Neural cell (in vitro differentiated cells): ENCODE measurements around the gene CYP20A1. TPM values are rescaled to one million over a fixed set of nuclear protein-coding genes. Genes with fewer than 3 reads are reported as not detected.

Experiments used
- H2AFZ ChIP-seq: fragments of 200-600, 300-800 bp; sonication (generic), shearing (Covaris generic); 2 replicates; pipeline ENCODE4 v1.6.0; 2014; ENCODE audit warnings: low read depth, mild to moderate bottlenecking, antibody characterized with exemption, low read length, moderate library complexity
- H3F3A ChIP-seq: fragments of 200-600 bp; shearing (Covaris generic); 2 replicates; pipeline ENCODE4 v1.6.1; 2016; ENCODE audit warnings: mild to moderate bottlenecking, moderate library complexity, mixed read lengths, antibody characterized with exemption, low read length; ENCODE audit not compliant: insufficient read depth, poor library complexity, severe bottlenecking
- H3K27ac ChIP-seq: fragments of 200-600, 300-800 bp; sonication (generic), shearing (Covaris generic); 2 replicates; pipeline ENCODE4 v1.5.1; 2014; ENCODE audit warnings: mild to moderate bottlenecking, low read length, moderate library complexity
- H3K27me3 ChIP-seq: fragments of 300-800, 200-600 bp; sonication (generic), shearing (Covaris generic); 2 replicates; pipeline ENCODE4 v1.6.0; 2014; ENCODE audit warnings: mild to moderate bottlenecking, low read depth, low read length, moderate library complexity; ENCODE audit not compliant: insufficient read depth
- H3K36me3 ChIP-seq: fragments of 300-800, 200-600 bp; sonication (generic), shearing (Covaris generic); 2 replicates; pipeline ENCODE4 v1.5.1; 2014; ENCODE audit warnings: mild to moderate bottlenecking, antibody characterized with exemption, low read length, moderate library complexity; ENCODE audit not compliant: insufficient read depth
- H3K4me2 ChIP-seq: fragments of 300-800, 200-600 bp; sonication (generic), shearing (Covaris generic); 2 replicates; pipeline ENCODE4 v1.6.0; 2014; ENCODE audit warnings: mild to moderate bottlenecking, low read length
- H3K4me3 ChIP-seq: fragments of 300-800, 200-600 bp; sonication (generic), shearing (Covaris generic); 2 replicates; pipeline ENCODE4 v1.5.1; 2014; ENCODE audit warnings: mild to moderate bottlenecking, low read length, moderate library complexity
- H3K79me2 ChIP-seq: fragments of 200-600 bp; shearing (Covaris generic); replicated peaks from 2 replicates; pipeline ENCODE4 v1.6.0; 2014; ENCODE audit warnings: mild to moderate bottlenecking, low read length, moderate library complexity; ENCODE audit not compliant: insufficient read depth
- H3K9ac ChIP-seq: fragments of 300-800, 200-600 bp; sonication (generic), shearing (Covaris generic); 2 replicates; pipeline ENCODE4 v1.6.1; 2016; ENCODE audit warnings: mild to moderate bottlenecking, low read length, mixed read lengths
- H3K9me2 ChIP-seq: fragments of 200-600 bp; shearing (Covaris generic); 2 replicates; pipeline ENCODE4 v1.6.1; 2016; ENCODE audit warnings: mild to moderate bottlenecking, low read length, mixed read lengths; ENCODE audit not compliant: insufficient read depth
- H3K9me3 ChIP-seq: fragments of 200-600, 300-800 bp; sonication (generic), shearing (Covaris generic); 2 replicates; pipeline ENCODE4 v1.6.1; 2016; ENCODE audit warnings: mild to moderate bottlenecking, mixed run types, low read length, moderate library complexity, mixed read lengths
- H4K20me1 ChIP-seq: fragments of 200-600 bp; shearing (Covaris generic); 2 replicates; pipeline ENCODE4 v1.6.1; 2016; ENCODE audit warnings: mild to moderate bottlenecking, mixed run types; ENCODE audit not compliant: insufficient read depth
- EP300 ChIP-seq: fragments of 450-650 bp; conservative IDR thresholded peaks from 2 replicates; pipeline ENCODE4 v1.6.1; 2014; ENCODE audit warnings: antibody characterized with exemption, mild to moderate bottlenecking, moderate library complexity; ENCODE audit not compliant: poor library complexity, severe bottlenecking
- EZH2 ChIP-seq: fragments of 200-600, 300-800 bp; shearing (Covaris generic), sonication (generic); IDR thresholded peaks from 2 replicates; pipeline ENCODE4 v1.6.1; 2014; ENCODE audit warnings: antibody characterized with exemption, low read length, borderline replicate concordance, mild to moderate bottlenecking; ENCODE audit not compliant: insufficient read depth, poor library complexity, severe bottlenecking
- MXI1 ChIP-seq: fragments of 450-650 bp; conservative IDR thresholded peaks from 2 replicates; pipeline ENCODE4 v1.6.1; 2014; ENCODE audit warnings: antibody characterized with exemption, mild to moderate bottlenecking; ENCODE audit not compliant: poor library complexity, severe bottlenecking
- POLR2AphosphoS5 ChIP-seq: IDR thresholded peaks from 2 replicates; pipeline ENCODE4 v1.6.1; 2012
- RAD21 ChIP-seq: fragments of 450-650 bp; conservative IDR thresholded peaks from 2 replicates; pipeline ENCODE4 v1.6.1; 2014; ENCODE audit warnings: antibody characterized with exemption, mild to moderate bottlenecking, moderate library complexity
- SMC3 ChIP-seq: fragments of 450-650 bp; conservative IDR thresholded peaks from 2 replicates; pipeline ENCODE4 v1.6.1; 2014; ENCODE audit warnings: antibody characterized with exemption, mild to moderate bottlenecking, moderate library complexity; ENCODE audit not compliant: poor library complexity
- TAF1 ChIP-seq: IDR thresholded peaks from 2 replicates; pipeline ENCODE4 v1.6.1; 2012; ENCODE audit warnings: low read depth
- polyA plus RNA-seq: library from polyadenylated mRNA; depleted of rRNA; stranded (reverse); fragments of >200 nt; gene quantifications from 2 replicates; pipeline ENCODE4 v1.2.3, GENCODE V29; 2014
- TF ChIP-seq, protein P1 (sequence below): IDR thresholded peaks from 2 replicates; pipeline ENCODE4 v1.6.1; 2012; ENCODE audit warnings: borderline replicate concordance
- TF ChIP-seq, protein P2 (sequence below): fragments of 450-650 bp; IDR thresholded peaks from 2 replicates; pipeline ENCODE4 v1.5.1; 2014; ENCODE audit warnings: antibody characterized with exemption, mild to moderate bottlenecking, moderate library complexity; ENCODE audit not compliant: poor library complexity, severe bottlenecking

CYP20A1 gene
- polyA plus RNA-seq, 1 donor from 2014 or later, result 12.9 TPM

DNA sequence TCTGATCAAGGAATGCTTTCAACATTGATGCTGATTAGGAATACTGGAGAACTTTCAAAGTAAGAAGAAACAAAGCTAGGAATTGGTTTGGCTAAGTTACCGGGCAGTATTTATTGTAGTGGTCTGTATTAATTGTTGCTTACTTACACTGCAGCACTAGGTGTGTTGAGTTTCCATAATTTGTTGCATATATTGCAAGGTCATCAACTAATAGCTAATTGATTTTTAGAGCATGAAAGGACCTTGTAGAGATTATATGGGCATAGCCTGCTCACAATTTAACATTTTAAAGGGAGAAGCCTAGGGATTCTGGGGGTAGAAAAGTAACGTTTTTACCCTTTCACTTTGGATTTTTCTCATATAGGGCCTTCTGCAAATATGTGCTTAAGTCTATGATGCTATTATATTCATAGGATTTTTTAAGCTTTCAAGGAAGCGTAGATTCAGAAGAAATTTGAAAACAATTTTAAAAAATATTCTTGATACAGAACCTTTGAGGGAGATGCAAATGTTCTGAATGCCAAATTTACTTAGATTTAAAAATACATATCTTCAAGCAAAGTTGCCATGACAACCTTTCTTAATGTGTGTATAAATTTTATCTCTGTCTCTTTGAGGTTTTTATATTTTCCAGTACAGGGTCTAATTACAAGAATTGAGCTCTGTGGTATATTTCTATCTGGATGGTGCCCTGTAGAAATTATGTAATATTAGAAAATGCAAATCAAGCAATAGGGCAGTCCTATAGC lies 72.0 kb downstream of the CYP20A1 start:
- Histone ChIP-seq H3K9me3 (no peaks in the 10 kb centered on the region), H3K9me2 (no peaks in the 10 kb centered on the region), H3K79me2 (no peaks in the 10 kb centered on the region), H3K4me3 (no peak overlapping the region), H2AFZ (no peak overlapping the region), H3K36me3 (no peaks in the 10 kb centered on the region), H3F3A (no peaks in the 10 kb centered on the region), H4K20me1 (no peaks in the 10 kb centered on the region), H3K27me3 (no peaks in the 10 kb centered on the region), H3K4me2 (no peak overlapping the region), H3K27ac (no peak overlapping the region), H3K9ac (no peak overlapping the region)
- no peak for TF ChIP-seq EZH2
- TF ChIP-seq TAF1, result no peak
- TF ChIP-seq, protein P1, sequence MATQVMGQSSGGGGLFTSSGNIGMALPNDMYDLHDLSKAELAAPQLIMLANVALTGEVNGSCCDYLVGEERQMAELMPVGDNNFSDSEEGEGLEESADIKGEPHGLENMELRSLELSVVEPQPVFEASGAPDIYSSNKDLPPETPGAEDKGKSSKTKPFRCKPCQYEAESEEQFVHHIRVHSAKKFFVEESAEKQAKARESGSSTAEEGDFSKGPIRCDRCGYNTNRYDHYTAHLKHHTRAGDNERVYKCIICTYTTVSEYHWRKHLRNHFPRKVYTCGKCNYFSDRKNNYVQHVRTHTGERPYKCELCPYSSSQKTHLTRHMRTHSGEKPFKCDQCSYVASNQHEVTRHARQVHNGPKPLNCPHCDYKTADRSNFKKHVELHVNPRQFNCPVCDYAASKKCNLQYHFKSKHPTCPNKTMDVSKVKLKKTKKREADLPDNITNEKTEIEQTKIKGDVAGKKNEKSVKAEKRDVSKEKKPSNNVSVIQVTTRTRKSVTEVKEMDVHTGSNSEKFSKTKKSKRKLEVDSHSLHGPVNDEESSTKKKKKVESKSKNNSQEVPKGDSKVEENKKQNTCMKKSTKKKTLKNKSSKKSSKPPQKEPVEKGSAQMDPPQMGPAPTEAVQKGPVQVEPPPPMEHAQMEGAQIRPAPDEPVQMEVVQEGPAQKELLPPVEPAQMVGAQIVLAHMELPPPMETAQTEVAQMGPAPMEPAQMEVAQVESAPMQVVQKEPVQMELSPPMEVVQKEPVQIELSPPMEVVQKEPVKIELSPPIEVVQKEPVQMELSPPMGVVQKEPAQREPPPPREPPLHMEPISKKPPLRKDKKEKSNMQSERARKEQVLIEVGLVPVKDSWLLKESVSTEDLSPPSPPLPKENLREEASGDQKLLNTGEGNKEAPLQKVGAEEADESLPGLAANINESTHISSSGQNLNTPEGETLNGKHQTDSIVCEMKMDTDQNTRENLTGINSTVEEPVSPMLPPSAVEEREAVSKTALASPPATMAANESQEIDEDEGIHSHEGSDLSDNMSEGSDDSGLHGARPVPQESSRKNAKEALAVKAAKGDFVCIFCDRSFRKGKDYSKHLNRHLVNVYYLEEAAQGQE, result no peak
- TF ChIP-seq, protein P2, sequence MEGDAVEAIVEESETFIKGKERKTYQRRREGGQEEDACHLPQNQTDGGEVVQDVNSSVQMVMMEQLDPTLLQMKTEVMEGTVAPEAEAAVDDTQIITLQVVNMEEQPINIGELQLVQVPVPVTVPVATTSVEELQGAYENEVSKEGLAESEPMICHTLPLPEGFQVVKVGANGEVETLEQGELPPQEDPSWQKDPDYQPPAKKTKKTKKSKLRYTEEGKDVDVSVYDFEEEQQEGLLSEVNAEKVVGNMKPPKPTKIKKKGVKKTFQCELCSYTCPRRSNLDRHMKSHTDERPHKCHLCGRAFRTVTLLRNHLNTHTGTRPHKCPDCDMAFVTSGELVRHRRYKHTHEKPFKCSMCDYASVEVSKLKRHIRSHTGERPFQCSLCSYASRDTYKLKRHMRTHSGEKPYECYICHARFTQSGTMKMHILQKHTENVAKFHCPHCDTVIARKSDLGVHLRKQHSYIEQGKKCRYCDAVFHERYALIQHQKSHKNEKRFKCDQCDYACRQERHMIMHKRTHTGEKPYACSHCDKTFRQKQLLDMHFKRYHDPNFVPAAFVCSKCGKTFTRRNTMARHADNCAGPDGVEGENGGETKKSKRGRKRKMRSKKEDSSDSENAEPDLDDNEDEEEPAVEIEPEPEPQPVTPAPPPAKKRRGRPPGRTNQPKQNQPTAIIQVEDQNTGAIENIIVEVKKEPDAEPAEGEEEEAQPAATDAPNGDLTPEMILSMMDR, result no peak
- no peak for TF ChIP-seq POLR2AphosphoS5
- TF ChIP-seq RAD21, result no peak
- TF ChIP-seq MXI1, result no peak

DNA sequence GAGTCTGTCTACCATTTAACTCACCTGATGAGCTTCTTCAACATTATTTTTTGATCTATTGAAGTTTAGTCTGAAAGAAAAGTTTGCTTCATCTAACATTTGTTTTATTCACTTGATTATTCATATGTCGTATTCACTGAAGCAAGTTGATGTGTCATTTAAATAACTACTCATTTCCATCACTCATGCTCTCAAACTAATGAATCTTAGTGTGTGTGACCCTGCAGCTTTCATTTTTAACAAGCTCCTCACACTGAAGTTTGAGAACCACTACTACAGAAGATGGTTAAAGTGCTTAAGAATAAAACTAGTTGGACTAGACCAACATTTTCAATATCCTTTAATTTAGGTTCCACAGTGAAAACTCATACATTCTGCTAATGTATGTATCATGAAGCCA lies 87.5 kb downstream of the CYP20A1 start:
- Histone ChIP-seq H4K20me1 (no peaks in the 10 kb centered on the region), H3F3A (peaks cover 5% of the 10 kb centered on the region), H3K36me3 (no peaks in the 10 kb centered on the region), H3K79me2 (peaks cover 29% of the 10 kb centered on the region), H3K4me3 (no peak overlapping the region), H3K27me3 (no peaks in the 10 kb centered on the region), H3K9me3 (no peaks in the 10 kb centered on the region), H3K4me2 (no peak overlapping the region), H3K27ac (peak overlapping the region; percentile 97), H3K9me2 (no peaks in the 10 kb centered on the region), H2AFZ (no peak overlapping the region), H3K9ac (no peak overlapping the region)
- TF ChIP-seq, protein P1, result no peak
- TF ChIP-seq EZH2 (no peak), POLR2AphosphoS5 (no peak), EP300 (no peak), SMC3 (no peak), TAF1 (no peak), RAD21 (no peak), MXI1 (no peak)
- TF ChIP-seq, protein P2, result no peak
